HG02852 (cell line): ENCODE results near the gene CNPPD1.

Experiments used
- ATAC-seq: cut with Tn5 transposase; IDR thresholded peaks from one replicate; pipeline ENCODE4 v1.9.1; 2021; ENCODE audit warnings: mild to moderate bottlenecking, moderate library complexity; ENCODE audit not compliant: unreplicated experiment

CNPPD1 gene

DNA sequence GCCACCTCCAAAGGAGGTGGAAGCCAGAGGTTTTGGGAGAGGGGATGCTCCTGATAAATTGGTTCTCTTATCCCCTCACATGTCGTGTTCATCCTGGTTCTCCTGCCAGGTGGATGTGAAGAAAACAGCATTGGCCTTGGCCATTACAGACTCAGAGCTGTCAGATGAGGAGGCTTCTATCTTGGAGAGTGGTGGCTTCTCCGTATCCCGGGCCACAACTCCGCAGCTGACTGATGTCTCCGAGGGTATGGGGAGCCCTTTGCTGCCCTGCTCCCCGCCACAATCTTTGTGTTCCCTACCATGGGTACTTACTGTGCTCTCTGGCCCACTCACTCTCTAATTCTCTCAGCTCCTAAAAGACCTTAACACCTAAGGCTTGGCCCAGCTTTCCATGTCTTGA, 4.8 kb upstream of the CNPPD1 start:
- ATAC-seq: no peak

DNA sequence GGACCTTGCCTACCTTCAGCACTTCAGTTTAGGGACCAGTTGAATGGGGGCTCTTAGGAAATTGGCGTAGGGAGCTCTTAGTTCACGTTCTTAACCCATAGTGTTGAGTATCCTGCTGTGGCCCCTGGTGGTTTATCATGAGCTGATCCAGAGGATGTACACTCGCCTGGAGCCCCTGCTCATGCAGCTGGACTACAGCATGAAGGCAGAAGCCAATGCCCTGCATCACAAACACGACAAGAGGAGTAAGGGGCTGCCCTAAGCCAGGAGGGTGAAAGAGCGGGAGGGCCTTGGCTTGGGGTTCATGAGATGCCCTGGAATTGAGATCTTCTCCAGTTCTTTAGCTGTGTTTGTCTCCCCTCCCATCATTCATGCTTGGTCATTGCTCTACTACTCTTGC, 4.2 kb upstream of the CNPPD1 start:
- no peak for ATAC-seq

DNA sequence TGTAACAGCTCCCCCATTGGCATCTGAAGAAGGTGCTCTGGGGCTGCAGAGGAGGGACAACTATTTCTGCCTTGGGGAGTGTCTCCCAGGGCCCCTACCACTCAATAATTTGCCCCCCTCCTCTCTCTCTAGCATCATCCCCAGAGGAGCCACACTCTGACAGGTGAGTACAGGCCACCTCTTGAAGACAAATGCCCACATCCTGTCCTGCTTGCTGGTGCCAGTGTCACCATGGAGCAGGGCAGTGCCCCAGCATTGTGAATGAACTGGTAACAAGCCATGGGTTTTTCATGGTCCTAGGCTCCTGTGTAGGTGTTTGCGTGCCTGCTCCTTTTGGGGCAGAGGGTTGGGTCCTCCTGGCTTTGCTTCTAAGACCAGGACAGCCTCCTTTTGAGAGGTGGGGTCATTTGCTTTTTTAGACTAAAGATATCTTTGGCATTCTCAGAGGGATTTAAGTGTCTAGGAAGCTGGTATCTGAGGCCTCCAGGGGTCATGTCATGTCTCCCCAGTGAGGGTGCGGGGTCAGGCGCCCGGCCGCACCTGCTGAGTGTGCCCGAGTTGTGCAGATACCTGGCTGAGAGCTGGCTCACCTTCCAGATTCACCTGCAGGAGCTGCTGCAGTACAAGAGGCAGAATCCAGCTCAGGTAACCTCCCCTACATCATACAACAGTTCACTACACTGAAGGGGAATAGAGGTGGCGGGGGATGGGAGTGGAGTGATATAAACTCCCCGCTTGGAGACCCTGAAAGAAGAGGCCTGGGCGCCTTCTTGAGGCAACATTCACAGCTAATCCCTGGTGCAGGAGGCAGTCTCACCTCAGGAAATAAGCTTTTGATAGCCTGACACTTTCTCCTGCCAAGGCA, 3.1 kb upstream of the CNPPD1 start:
- ATAC-seq: no peak

DNA sequence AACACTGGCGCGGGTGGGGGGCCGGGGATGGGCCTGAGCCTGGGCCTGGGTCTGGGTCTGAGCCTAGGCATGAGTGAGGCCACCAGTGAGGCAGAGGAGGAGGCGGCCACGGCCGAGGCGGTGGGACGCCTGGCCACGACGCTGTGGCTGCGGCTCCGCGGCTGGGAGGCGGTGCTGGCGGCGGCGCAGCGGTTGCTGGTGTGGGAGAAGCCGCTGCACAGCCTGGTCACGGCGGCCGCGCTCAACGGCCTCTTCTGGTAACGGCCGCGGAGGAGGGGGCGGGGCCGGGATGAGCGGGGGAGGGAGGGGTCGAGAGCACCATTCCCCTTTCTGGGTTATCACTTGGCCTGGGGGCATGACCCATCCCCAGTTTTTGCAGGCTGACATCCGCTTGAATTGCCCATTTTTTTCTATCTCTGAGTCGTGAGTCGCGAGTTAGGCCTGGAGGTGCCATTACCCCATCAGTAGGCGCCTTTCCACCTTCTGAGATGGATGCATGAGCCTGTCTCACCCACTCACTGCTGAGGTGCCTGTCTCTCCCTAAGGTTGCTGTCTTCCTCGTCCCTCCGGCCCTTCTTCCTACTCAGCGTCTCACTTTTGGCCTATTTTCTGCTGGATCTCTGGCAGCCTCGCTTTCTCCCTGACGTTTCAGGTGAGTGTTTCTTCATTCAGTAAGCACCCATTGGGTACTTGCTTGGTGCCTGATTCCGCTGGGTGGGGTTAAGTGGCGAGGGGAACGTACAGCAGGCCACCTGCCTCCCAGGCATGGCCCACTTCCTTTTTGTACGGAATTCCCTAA, 1.9 kb upstream of the CNPPD1 start:
- peak; percentile 20 for ATAC-seq

DNA sequence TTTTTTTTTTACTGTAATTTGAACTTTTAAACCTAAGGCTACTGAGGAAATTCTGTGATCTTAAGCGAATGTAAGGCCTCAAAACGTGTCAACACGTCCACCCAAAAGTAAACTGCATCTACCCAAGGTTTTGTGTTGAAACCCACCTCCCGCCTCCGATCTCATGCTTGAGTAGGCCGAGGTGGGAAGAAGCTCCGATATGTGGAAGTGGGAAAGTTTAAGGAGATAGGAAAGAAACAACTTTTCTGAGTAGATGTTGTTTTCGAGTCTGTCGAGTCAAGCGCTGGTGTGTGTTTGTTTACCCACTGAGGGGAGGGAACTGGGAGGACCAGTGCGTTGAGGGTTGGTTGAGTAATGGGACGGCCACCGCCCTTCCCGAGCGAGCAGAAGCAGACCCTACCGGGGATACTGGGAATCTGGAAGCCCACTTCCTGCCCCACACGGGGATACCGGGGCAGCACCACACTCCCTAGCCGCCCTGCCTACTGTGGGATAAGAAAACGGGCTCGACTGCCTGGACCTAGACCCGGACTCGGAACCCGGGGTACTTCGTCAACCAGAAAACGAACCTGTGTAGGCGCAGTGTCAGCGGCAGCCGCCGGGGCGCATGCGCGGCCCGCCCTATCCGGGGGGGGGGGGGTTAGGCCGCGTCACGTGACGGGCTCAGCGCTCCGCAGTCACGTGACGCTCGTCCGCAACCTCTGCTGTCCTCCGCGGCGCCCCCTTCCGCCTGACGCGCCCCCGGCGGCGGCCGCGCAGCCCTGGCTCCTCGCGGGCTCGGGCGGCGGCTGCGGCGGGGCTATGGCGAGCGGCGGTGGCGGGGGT, 1.0 kb upstream of the CNPPD1 start, which contains the start of gene RETREG2:
TSS of gene RETREG2 (plus strand) at position 724 of the 825 bp plus-strand sequence. CDS start at position 802, 78 bp downstream.
- peak; percentile 37 for ATAC-seq

DNA sequence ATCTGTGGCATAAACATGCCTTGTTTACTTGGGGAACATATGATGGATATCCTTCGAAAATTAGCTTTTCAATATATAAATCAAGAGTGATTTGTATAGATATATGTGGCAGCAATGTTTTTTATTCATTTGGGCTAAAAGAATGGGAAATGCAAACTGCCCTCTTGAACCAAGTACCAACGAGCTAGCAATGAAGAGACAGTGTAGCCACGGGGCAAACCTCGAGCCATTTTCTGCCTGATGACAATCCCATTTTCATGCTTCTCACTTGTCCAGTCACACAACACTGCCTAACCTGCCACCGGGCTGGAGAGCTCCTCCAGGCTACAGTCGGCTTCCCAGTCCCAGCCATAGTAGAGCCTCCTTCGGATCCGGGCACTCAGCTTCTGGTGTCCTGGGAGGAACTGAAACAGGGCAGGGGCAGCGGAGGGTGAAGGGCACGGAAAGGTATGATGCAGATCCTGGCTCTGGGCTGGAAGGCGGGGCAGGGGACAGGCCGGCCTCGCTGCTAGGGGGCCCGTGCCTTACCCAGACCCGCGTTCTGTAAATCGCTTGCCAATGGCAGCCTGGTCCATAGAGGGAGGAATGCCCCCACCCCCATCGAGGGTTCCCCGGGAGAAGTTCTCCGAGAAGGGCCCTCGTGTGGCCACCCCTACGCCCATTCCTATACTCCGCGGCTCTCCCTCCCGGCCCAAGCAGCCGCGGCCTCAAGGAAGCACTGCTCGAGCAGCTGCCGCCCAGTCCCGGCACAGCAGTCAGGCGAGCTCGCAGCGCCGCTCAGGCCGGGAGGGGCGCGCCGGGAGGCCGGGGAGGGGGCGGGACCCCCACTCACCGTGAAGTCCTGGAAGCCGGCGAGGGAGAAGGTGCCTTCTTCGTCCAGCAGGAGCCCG, 552 bp downstream of the CNPPD1 start:
- ATAC-seq: peak; percentile 26

DNA sequence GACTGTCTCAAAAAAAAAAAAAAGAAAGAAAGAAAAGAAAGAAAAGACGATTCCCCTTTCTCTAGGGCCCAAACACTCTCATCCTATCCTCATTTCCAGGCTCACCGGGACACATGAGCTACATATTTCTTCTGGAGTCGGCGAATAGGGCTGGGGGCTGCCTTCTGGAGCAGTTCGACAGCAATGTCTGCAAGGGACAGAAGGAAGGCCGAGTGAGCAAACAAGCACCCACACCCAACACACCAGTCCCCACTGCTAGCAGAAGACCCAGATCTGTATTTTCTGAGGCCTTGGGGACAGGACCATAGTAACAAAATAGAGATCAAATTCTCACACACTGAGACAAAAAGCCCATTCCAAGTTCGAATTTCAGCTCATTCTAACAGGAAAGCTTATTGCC, 1.2 kb downstream of the CNPPD1 start:
- ATAC-seq: no peak

DNA sequence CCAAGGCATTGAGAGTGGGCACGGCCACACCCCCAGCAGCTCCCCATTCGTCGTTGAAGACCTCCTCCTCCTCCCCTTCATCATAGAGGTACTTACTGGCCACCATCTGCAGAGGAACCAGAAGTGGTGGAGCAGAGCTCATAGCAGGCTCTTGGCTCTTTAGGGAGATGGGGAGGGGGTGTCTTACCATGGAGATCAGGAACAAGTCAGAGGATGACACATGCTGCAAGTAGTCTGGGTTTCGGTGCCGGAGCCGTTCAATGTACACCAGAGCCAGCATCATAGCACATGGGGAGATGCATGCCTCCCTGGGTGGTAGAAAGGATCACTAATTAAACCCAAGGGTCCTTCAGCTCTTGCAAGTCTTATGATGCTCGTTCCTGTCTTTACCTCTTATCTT, 1.9 kb downstream of the CNPPD1 start:
- no peak for ATAC-seq

DNA sequence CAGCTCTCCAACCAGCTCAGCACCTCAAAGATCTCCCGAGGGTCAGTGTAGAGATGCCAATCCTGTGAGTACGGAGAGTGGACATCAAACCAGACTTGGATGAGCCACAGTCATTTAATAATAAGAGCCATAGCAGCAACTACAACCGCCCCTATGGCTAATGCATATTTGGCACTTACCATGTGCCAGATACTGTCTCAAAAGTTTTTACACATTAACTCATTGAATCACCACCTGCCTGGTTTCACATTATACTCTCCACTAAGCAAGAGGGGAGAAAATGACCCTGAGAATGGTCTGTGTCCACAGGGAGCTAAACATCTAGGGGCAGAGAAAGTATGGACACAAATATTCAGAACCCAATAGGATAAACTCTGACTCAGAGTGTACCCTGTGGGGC, 2.6 kb downstream of the CNPPD1 start:
- ATAC-seq: no peak

DNA sequence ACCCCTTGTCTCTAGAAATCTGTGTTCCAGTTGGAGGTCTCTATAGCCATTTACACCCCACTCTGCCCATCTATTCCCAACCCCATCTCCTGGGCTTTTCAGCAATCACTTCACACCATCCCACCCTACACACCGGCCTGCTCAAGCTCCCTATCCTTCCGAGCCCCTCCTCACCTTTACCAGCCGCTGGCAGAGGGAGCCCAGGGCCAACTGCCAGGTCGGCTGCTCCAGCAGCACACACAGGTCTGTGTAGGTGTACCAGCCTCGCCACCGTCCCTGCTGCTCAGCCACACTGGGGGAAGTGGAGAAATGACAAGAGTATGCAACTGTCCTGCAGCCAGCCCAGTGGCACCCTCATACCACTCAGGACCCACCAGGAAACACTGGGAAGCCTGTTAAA, 3.5 kb downstream of the CNPPD1 start:
- ATAC-seq: no peak

DNA sequence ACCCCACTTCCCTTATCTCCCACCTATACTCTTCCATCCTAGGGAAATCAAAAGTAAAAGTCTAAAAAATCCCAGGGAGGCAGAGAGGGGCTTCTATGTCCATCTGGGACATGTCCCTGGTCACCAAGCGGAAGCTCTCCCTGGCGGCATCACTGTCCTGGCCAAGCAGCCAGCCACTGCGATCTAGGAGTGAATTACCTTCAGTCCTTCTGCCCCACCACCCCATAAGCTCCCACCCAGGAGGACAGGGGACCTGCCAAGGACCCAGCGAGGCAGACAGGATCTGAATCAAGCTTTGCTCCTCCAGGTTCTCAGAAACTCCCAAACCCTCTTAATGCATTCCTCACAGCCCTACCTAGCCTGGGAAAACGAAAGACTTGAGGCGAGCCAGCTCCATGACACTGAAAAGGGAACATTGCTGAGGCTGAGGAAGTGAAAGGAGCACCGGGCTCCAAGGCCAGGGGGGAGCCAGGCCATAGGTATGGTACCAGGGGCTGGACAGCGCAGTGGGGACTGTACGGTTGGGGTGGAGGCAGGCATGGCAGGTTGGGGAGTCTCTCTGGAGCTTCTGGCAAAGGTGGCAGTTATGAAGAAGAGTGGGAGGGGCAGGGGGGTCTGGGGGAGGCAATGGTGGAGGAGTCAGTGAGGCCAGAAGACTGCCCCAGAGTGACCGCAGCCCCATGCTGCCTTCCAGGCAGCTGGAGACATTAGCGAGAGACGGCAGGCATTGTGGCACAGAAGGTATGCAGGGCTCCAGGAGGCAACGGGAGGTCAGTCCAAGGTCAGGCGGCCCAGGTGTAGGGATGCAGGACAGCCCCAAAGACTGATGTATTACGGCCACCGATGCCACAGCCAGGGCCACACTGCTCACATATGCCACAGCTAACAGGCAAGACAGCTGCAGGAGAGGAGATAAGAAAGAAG, 4.2 kb downstream of the CNPPD1 start:
- no peak for ATAC-seq

DNA sequence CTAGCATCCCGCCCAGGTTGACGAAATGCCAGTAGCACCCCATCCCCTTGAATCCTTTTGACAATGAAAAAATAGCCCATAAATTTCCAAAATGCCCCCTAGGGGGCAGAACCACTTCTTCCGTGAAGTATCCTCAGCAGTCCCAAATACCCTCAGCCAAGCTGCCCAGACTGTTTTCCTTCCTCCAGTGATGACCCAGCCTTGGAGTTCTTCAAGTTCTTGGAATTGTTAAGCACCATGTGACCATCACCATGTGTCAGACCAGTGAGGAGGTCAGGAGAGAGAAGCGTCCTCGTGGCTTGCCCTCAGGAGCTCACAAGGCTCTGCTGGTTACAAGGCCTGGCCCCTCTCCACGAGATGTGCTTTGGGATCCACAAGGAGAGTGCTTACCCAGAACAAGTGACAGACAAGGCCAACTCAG, 5.5 kb downstream of the CNPPD1 start:
- no peak for ATAC-seq

DNA sequence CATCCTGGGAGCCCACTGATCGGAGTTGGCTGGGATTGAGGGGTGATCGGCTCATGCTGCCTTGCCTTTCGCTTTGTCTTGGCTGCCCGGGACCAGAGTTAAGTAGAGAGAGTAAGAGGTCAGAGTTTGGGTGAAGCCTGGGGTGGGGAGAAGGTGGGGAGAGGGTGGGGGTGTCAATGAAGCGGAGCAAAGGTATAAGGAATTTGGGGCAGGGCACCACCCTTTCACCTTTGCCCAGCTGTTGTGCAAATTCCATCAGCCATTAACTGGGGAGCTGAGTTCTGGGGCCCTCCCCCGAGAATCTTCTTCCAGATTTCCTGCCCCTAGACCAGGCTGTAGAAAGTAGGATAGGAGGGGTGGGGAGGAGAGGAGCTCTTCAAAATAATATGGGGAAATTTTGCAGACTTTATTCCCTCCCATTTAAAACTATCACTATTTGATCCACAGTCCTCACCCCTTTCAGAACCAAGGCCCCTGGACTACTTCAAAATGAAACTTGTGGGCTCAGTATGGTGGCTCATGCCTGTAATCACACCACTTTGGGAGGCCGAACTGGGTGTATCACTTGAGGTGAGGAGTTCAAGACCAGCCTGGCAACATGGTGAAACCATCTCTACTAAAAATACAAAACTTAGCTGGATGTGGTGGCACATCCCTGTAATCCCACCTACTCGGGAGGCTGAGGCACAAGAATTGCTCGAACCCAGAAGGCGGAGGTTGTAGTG, 6.6 kb downstream of the CNPPD1 start, which contains the start of gene SLC23A3:
TSS of gene SLC23A3 (minus strand) at position 100 of the 725 bp plus-strand sequence. CDS start at position 55, 45 bp downstream.
- no peak for ATAC-seq

DNA sequence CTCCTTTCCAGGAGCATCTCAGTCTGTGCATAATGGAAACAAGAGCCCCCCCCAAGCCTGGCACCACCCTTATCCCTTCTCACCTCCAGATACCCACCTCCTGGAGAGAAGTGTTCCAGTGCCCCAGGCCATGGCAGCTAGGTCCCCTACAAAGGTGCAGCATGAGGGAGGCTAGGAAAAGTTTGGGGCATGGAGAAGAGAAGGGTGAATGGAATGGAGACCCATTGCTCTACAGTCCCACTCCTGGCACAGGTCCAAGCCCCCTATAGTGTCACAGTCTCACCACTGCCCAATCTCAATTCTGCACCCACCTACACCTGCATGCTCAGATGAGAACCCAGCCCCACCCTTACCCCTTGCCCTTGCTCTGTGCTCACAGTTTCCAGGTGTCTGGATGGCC, 7.8 kb downstream of the CNPPD1 start:
- no peak for ATAC-seq

DNA sequence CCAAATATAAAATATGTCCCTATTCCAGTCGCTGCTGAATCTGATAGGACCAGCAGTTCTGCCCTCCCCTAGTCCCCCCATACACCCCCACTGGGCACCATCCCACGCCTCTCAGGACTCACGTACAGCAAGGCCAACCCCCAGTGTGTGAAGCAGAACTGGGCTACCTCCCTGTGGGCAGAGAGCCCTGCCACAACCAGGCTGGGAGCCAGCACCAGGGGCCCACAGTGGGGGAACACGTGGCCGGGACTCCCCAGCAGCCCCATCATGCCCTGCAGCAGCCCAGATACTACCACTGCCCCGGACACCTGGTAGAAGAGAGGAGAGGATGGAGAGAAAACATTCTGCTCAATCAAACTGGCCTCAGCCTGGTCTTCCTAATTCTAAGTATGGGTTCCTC, 8.2 kb downstream of the CNPPD1 start:
- ATAC-seq: no peak

DNA sequence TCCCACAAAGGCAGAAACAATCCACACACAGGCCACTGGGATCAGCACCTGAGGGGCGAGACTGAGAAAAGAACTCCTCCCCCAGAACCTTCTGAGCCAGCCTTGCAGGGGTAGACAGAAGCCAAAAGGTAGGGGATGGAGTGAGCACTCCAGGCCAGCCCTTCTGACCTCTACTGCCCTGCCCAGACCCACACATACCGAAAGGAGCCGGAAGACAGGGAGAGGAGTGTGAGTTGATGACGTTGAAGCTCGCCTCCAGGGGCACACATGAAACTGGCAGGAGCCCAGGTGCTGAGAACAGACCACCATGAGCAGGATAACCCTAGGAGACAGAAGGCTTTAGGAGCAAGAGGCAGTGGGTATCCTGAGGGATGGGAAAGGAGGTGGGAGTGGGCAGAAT, 8.7 kb downstream of the CNPPD1 start:
- ATAC-seq: no peak

DNA sequence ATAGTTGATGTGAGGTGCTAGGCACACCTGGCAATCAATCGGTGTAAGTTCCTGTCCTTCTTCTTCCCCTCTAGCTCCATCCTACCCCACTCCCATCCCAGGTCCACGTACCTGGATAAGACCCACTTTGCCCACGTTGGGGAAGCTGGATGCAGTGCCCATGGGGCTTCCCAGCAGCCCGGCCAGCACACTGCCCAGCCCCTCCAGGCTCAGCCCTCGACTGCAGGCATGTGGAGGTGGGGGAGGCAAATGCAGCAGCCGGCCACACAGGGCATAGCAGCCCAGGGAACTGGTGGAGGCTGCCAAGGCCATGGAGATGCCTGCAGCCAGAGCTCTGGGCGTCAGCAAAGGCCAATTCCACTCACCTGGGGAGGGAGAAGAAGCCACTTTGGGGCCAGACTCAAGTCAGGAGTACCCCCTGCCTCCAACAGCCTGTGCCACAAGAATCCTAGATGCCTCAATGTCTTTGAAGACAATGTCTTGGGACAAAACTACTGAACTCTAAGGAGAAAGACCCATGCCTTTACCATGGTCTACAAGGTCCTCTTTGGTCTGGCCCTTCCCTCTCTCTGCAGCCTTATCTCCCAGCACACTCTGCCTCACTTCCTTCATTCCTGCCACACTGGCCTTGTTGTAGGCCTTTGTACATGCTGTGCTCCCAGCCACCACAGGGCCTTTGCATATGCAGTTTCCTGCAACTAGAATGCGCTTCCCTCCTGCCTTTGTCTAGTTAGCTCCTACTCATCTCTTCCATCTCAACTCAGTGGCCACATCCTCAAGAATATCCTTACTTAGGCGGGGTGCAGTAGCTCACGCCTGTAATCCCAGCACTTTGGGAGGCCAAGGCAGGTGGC, 11.4 kb downstream of the CNPPD1 start:
- no peak for ATAC-seq
